HEK293T (cell line): Measurements from ENCODE around the gene UNC13D.
A peak's percentile ranks its signal among the peaks of the same experiment; 100 is the strongest.

Experiments used
- CTCF ChIA-PET: fragments of 350-600 bp; formaldehyde crosslinking; extraction: SDS; loops from one replicate; lab custom pipeline; 2021; ENCODE audit warnings: antibody characterized with exemption, inconsistent platforms; lab: Yijun Ruan, JAX
- POLR2A ChIA-PET: fragments of 350-600 bp; formaldehyde crosslinking; extraction: SDS; loops from one replicate; lab custom pipeline; 2020; ENCODE audit warnings: antibody characterized with exemption, inconsistent platforms; lab: Yijun Ruan, JAX
- DNase-seq: peaks from one replicate; pipeline ENCODE4 v3.0.0; 2012; ENCODE audit warnings: mixed read lengths; ENCODE audit errors: extremely low spot score
- ARNT ChIP-seq: fragments of 450-650 bp; IDR thresholded peaks from 2 replicates; pipeline ENCODE4 v1.6.1; 2017; ENCODE audit warnings: mild to moderate bottlenecking
- BHLHE40 ChIP-seq: fragments of 450-650 bp; IDR thresholded peaks from 2 replicates; pipeline ENCODE4 v1.6.1; 2016; ENCODE audit warnings: mild to moderate bottlenecking, moderate library complexity, borderline replicate concordance
- CTBP1 ChIP-seq: fragments of 450-650 bp; IDR thresholded peaks from 2 replicates; pipeline ENCODE4 v1.6.1; 2016; ENCODE audit warnings: borderline replicate concordance
- ELF4 ChIP-seq: fragments of 450-650 bp; IDR thresholded peaks from 2 replicates; pipeline ENCODE4 v1.6.1; 2017; ENCODE audit warnings: antibody characterized with exemption
- FOXA1 ChIP-seq: fragments of 450-650 bp; IDR thresholded peaks from 2 replicates; pipeline ENCODE4 v1.6.1; 2016; ENCODE audit warnings: mild to moderate bottlenecking
- FOXK2 ChIP-seq: fragments of 450-650 bp; IDR thresholded peaks from 2 replicates; pipeline ENCODE4 v1.6.1; 2016; ENCODE audit warnings: mild to moderate bottlenecking
- FOXM1 ChIP-seq: fragments of 450-650 bp; IDR thresholded peaks from 2 replicates; pipeline ENCODE4 v1.6.1; 2017; ENCODE audit warnings: mild to moderate bottlenecking, borderline replicate concordance
- HDGF ChIP-seq: fragments of 450-650 bp; IDR thresholded peaks from 2 replicates; pipeline ENCODE4 v1.6.1; 2017; ENCODE audit warnings: antibody characterized with exemption, borderline replicate concordance
- L3MBTL2 ChIP-seq: fragments of 450-650 bp; conservative IDR thresholded peaks from 2 replicates; pipeline ENCODE4 v1.6.1; 2016; ENCODE audit warnings: mild to moderate bottlenecking
- LEF1 ChIP-seq: fragments of 450-650 bp; IDR thresholded peaks from 2 replicates; pipeline ENCODE4 v1.6.1; 2017; ENCODE audit warnings: mild to moderate bottlenecking, borderline replicate concordance
- NFRKB ChIP-seq: fragments of 450-650 bp; IDR thresholded peaks from 2 replicates; pipeline ENCODE4 v1.6.1; 2016; ENCODE audit warnings: mild to moderate bottlenecking, moderate library complexity
- PKNOX1 ChIP-seq: fragments of 450-650 bp; IDR thresholded peaks from 2 replicates; pipeline ENCODE4 v1.6.1; 2016
- SP1 ChIP-seq: fragments of 450-650 bp; IDR thresholded peaks from 2 replicates; pipeline ENCODE4 v1.6.1; 2017
- SUZ12 ChIP-seq: fragments of 450-650 bp; IDR thresholded peaks from 2 replicates; pipeline ENCODE4 v1.6.1; 2016; ENCODE audit warnings: mild to moderate bottlenecking
- TARDBP ChIP-seq: fragments of 450-650 bp; IDR thresholded peaks from 2 replicates; pipeline ENCODE4 v1.6.1; 2016
- ZNF384 ChIP-seq: fragments of 450-650 bp; IDR thresholded peaks from 2 replicates; pipeline ENCODE4 v1.6.1; 2016

The UNC13D gene

GRCh38 chr17:75847614-75848522 is 3.7 kb upstream of the UNC13D start:
- POLR2A ChIA-PET = interaction anchor here (0.7 to 4.4 kb wide), 5 partner anchors 7 to 68 kb away, joined by 3 to 39 read pairs (median 14); partner anchors contain the start of gene WBP2
- no peak for TF ChIP-seq SP1
- TF ChIP-seq HDGF = no peak
- TF ChIP-seq ZNF384 = no peak
- no peak for TF ChIP-seq SUZ12
- TF ChIP-seq PKNOX1 = no peak
- no peak for TF ChIP-seq BHLHE40
- no peak for TF ChIP-seq FOXA1
- TF ChIP-seq TARDBP = no peak
- TF ChIP-seq FOXK2 = no peak
- CTCF ChIA-PET = interaction anchor here (0.6 to 2.0 kb wide), 11 partner anchors 9 to 195 kb away, joined by 3 to 12 read pairs (median 3); no protein-coding TSS in a partner anchor
- DNase-seq = no peak

- ChIA-PET POLR2A (interaction anchor here (3.4 to 4.4 kb wide), 2 partner anchors 8 to 67 kb away, joined by 22 to 39 read pairs; partner anchors contain the start of gene WBP2), CTCF (interaction anchor here (0.8 to 2.3 kb wide), 5 partner anchors 9 to 85 kb away, joined by 3 to 13 read pairs (median 5); partner anchors contain the start of gene WBP2)
- TF ChIP-seq ELF4 (no peak), SUZ12 (no peak), FOXA1 (no peak), CTBP1 (no peak), LEF1 (no peak), FOXK2 (no peak), SP1 (no peak), HDGF (no peak), PKNOX1 (no peak), L3MBTL2 (no peak), FOXM1 (no peak), ZNF384 (no peak), ARNT (no peak)
- no peak for DNase-seq
These were observed 2.7 kb upstream of the UNC13D start for GRCh38 chr17:75846692-75847613.

- no peak for TF ChIP-seq SUZ12
- no peak for TF ChIP-seq PKNOX1
- no peak for TF ChIP-seq FOXM1
- TF ChIP-seq CTBP1 = no peak
- no peak for TF ChIP-seq BHLHE40
- no peak for TF ChIP-seq NFRKB
- no peak for TF ChIP-seq FOXA1
- TF ChIP-seq HDGF = no peak
- no peak for TF ChIP-seq ZNF384
- no peak for TF ChIP-seq ARNT
- TF ChIP-seq L3MBTL2 = no peak
- TF ChIP-seq TARDBP = no peak
- ChIA-PET CTCF (interaction anchor here (0.8 to 2.3 kb wide), 3 partner anchors 10 to 27 kb away, joined by 3 to 13 read pairs (median 5); partner anchors contain the start of gene WBP2), POLR2A (interaction anchor here (1.1 to 4.4 kb wide), 4 partner anchors 9 to 66 kb away, joined by 3 to 39 read pairs (median 13); partner anchors contain the start of genes UNK and WBP2)
- DNase-seq = no peak
These were observed 1.9 kb upstream of the UNC13D start for GRCh38 chr17:75845933-75846691.

GRCh38 chr17:75845058-75845711 is 981 bp upstream of the UNC13D start:
- POLR2A ChIA-PET = interaction anchor here (1.1 to 4.4 kb wide), 4 partner anchors 10 to 65 kb away, joined by 3 to 39 read pairs (median 13); partner anchors contain the start of genes UNK and WBP2
- DNase-seq = peak; percentile 88

More at GRCh38 chr17:75845058-75845711, 981 bp upstream of the UNC13D start:
- CTCF ChIA-PET = interaction anchor here (0.6 to 2.3 kb wide), 4 partner anchors 11 to 164 kb away, joined by 4 to 13 read pairs (median 5); partner anchors contain the start of gene WBP2
- peak; percentile 61; the same call in 1 of the 2 replicates for TF ChIP-seq HDGF
- TF ChIP-seq ZNF384 = no peak
- TF ChIP-seq PKNOX1 = no peak
- no peak for TF ChIP-seq ARNT
- TF ChIP-seq SUZ12 = no peak
- TF ChIP-seq L3MBTL2 = no peak
- TF ChIP-seq SP1 = no peak
- no peak for TF ChIP-seq TARDBP
